Left lung (tissue), 10 donors: ENCODE measurements around the gene SKIC8. TPM values are rescaled to one million over a fixed set of nuclear protein-coding genes. Genes with fewer than 3 reads are reported as not detected.

ENCODE experiments used
- ATAC-seq: fragments of 200-7000 bp; cut with Tn5 transposase; one replicate; pipeline ENCODE4 v1.9.1; 2020; ENCODE audit warnings: moderate library complexity
- DNase-seq, 4 donors: peaks; one replicate each; pipeline ENCODE4 v3.0.0-alpha.2; 2013 to 2020
- H3K27ac ChIP-seq, 2 donors: fragments of 200-600 bp; sonication (generic) in 1 of 2; one replicate each; pipeline versions ENCODE4 v1.5.0 to v1.8.0; 2020 to 2021
- H3K27me3 ChIP-seq, 2 donors: fragments of 200-600 bp; sonication (generic) in 1 of 2; one replicate each; pipeline versions ENCODE4 v1.5.0 to v1.8.0; 2020 to 2021
- H3K36me3 ChIP-seq, 2 donors: fragments of 200-600 bp; sonication (generic) in 1 of 2; one replicate each; pipeline versions ENCODE4 v1.5.0 to v1.8.0; 2020 to 2021
- H3K4me1 ChIP-seq, 2 donors: fragments of 200-600 bp; one replicate each; pipeline ENCODE4 v1.8.0; 2021
- H3K4me3 ChIP-seq, 2 donors: fragments of 200-600 bp; sonication (generic) in 1 of 2; one replicate each; pipeline versions ENCODE4 v1.5.0 to v1.8.0; 2020 to 2021; ENCODE audit warnings: mild to moderate bottlenecking in 1 of 2
- H3K9me3 ChIP-seq, 2 donors: fragments of 200-600 bp; sonication (generic) in 1 of 2; one replicate each; pipeline versions ENCODE4 v1.5.0 to v1.8.0; 2020 to 2021
- CTCF ChIP-seq, 2 donors: fragments of 200-600 bp; sonication (generic) in 1 of 2; IDR thresholded peaks; one replicate each; pipeline versions ENCODE4 v1.5.0 to v1.8.0; 2021; ENCODE audit warnings: antibody characterized with exemption in 2 of 2
- intact Hi-C, 2 donors: fragments of 100-400 bp; cut with DNase I; formaldehyde crosslinking; loops; one replicate each; pipeline versions ENCODE4 v1.11.2 to v1.14.2; 2022
- polyA plus RNA-seq, 6 donors: library from polyadenylated mRNA; unstranded; fragments of 120-200 nt; gene quantifications; one replicate each; pipeline ENCODE4 v1.2.1, GENCODE V29; 2013; ENCODE audit not compliant: insufficient read length in 6 of 6
- total RNA-seq, 2 donors: library from RNA; stranded (reverse); fragmentation: NEBNext Ultra II Directional; extraction: Animal tissue kit (Norgen Biotek cat#: 25700); gene quantifications; one replicate each; pipeline ENCODE4 v1.2.1, GENCODE V29; 2021
- donor health status: DM: no; HTN: yes; CAD: no.
- donor health status: DM: no; HTN: no; CAD: no.

SKIC8 gene
- total and polyA plus RNA-seq, 8 donors, result 36.1 to 122 (median 108) TPM

- ATAC-seq, result no peak
- DNase-seq, result no peak
- H3K36me3 ChIP-seq, result peaks cover 0 to 63% of the 10 kb centered on the region in 2 donors
- peaks cover 0 to 1% of the 10 kb centered on the region in 2 donors for H3K4me1 ChIP-seq
- TF ChIP-seq CTCF (IDR thresholded peaks at IDR 0.05), result no peak
- H3K9me3 ChIP-seq, result no peaks in the 10 kb centered on the region
- intact Hi-C loops, result no loop called here
- H3K27me3 ChIP-seq, result no peaks in the 10 kb centered on the region
- no peak overlapping the region for H3K27ac ChIP-seq
- no peak overlapping the region for H3K4me3 ChIP-seq
Measured at GRCh38 chr15:78292219-78292618, 7.2 kb downstream of the SKIC8 start.

DNA sequence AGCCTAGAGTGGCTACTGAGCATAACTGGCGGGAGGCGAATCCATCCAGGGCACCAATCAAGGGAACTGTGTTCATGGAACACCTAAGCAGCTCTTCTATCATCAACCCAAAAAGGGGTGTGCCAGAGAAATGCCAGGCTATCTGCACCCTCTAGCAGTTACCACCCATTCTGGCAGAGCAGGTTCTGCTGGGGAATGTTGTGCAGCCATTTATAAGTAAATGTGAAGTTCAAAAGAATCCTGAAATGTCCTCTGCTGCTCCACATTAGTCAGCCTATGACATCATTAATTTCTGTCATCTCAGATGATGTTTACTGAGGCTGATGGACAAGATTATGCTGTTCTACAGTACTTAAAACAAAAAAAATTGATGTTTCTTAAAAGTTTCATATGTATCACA, 7.7 kb downstream of the SKIC8 start:
- intact Hi-C loops, result no loop called here
- Histone ChIP-seq H3K27ac (no peak overlapping the region), H3K36me3 (peaks cover 0 to 68% of the 10 kb centered on the region in 2 donors), H3K27me3 (no peaks in the 10 kb centered on the region), H3K4me3 (no peak overlapping the region), H3K9me3 (no peaks in the 10 kb centered on the region), H3K4me1 (no peaks in the 10 kb centered on the region)
- TF ChIP-seq CTCF (IDR thresholded peaks at IDR 0.05), result no peak
- DNase-seq, result no peak
- ATAC-seq, result no peak

DNA sequence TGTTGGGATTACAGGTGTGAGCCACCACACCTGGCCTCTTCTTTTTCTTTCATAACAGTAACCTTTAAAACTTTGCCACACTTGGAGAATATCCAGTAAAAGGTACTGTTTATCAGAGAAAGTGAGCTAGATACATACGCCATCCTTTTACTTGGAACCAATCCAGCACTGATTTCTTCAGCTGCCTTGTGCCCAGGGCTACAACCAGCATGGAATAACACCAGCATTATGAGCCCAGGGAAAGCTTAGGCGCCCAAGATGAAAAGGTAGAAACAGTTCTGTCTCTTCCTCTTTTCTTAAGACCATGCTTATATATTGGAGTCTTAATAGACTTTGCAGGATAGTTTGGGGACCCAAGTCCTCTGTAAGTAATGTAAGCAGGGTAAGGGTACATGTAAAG, 8.4 kb downstream of the SKIC8 start:
- no peaks in the 10 kb centered on the region for H3K27me3 ChIP-seq
- peaks cover 0 to 75% of the 10 kb centered on the region in 2 donors for H3K36me3 ChIP-seq
- no peaks in the 10 kb centered on the region for H3K4me1 ChIP-seq
- no peak for ATAC-seq
- H3K4me3 ChIP-seq, result no peak overlapping the region
- no peak overlapping the region for H3K27ac ChIP-seq
- no peak for TF ChIP-seq CTCF (IDR thresholded peaks at IDR 0.05)
- intact Hi-C loops, result no loop called here
- DNase-seq, result no peak
- no peaks in the 10 kb centered on the region for H3K9me3 ChIP-seq

DNA sequence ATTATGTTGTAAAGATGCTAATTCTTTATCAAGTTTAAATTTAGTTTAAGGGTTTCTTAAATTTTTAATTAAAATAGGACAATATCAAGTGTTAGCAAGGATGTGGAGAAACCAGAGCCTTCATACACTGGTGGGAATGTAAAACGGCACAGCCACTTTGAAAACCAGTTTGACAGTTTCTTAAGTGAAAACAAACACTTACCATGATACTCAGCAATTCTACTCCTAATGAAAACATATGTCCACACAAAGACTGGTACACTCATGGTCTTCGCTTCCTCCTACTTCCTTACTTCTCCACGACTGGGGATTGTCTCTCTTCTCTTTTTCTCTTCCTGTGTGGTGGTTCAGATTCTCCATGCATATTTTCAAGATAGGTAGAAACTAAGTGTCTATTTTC, 9.2 kb downstream of the SKIC8 start:
- peak; percentile 89 for ATAC-seq
- intact Hi-C loops, result no loop called here
- Histone ChIP-seq H3K4me1 (no peaks in the 10 kb centered on the region), H3K4me3 (no peak overlapping the region), H3K36me3 (peaks cover 0 to 83% of the 10 kb centered on the region in 2 donors), H3K27me3 (no peaks in the 10 kb centered on the region), H3K27ac (no peak overlapping the region), H3K9me3 (no peaks in the 10 kb centered on the region)
- peak in 1 of 4 donors; percentile 34 for DNase-seq
- no peak for TF ChIP-seq CTCF (IDR thresholded peaks at IDR 0.05)

DNA sequence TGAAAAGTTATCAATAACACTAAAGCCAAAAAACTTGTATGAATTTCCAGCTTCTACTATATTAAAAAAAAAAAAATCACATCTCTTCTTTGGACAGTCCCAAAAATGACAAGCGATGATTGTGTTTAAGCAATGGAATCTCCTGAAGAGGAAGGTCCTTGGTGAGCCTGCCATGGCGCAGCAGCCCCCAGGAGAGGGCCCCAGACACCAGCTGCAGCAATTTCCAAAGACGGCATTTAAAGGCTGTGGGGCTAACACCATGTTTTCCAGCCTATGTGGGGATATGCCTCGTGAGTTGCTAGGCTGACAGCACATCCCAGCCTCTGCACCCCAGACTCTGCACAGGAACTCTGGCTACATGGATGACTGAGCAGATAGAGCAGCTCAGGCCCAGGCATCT, 14.7 kb downstream of the SKIC8 start:
- intact Hi-C loops, result no loop called here
- H3K36me3 ChIP-seq, result peaks cover 0 to 100% of the 10 kb centered on the region in 2 donors

More for the DNA sequence above, 14.7 kb downstream of the SKIC8 start:
- no peaks in the 10 kb centered on the region for H3K9me3 ChIP-seq
- no peak overlapping the region for H3K4me3 ChIP-seq
- H3K27ac ChIP-seq, result no peak overlapping the region
- ATAC-seq (no peak), DNase-seq (no peak)
- H3K27me3 ChIP-seq, result no peaks in the 10 kb centered on the region
- TF ChIP-seq CTCF (IDR thresholded peaks at IDR 0.05), result no peak
- H3K4me1 ChIP-seq, result no peaks in the 10 kb centered on the region
